NCI-H2107 treated with DMSO at 0.1 percent for 48 hours (cell line): ENCODE results near the gene ADIG.

ENCODE experiments used
- DNase-seq: peaks from one replicate; lab custom pipeline; 2025; ENCODE audit not compliant: unreplicated experiment; lab: John Stamatoyannopoulos, UW

ADIG gene

DNA sequence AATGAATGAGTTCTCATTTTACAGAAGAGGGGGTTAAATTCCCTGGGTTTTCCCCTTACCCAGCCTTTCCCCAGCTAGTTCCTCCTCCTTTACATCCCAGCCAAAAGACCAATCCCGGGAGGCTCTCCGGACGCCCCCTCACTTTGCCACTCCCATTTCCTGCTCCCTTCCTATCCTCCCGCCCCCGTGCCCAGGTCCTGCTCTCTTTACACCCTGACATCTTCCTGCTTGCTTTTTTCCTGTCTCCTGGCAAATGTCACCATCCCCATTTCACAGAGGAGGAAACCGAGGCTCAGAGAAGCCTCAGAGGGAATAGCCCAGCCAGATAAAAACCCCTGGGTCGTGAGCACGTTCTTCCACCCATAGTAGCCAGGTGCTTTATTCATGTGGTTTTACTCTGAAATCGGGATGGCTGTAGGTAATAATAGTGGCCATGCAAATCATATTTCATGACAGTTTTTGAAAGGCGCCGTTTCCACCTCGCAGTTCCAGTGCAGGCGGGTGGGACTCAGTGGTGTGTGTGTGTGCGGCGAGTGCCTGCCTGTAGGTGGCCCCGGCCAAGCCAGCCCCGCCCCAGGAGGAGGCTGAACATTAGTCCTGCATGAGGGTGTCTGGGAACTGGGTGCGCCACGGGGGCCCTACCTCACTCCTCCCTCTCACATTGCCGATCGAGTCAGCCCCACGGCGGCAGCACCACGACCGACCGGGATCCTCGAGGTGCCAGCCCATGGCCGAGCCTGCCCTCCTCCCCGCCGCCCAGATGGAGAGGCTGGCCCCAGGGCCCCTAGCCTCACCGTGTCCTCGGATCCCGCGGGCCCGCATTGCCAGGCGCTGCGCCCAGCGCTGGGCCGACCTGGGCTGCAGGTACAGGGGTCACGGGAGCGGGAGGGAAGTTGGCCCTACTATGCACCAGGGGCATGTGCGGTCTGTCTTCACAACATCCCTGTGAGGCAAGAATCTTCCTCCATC is 20.5 kb downstream of the ADIG start, which contains the start of gene ARHGAP40:
Gene ARHGAP40 (plus strand): TSS at position 594 of the 969 bp plus-strand sequence.
- DNase-seq, result no peak

GRCh38 chr20:38602185-38602581 is 21.2 kb downstream of the ADIG start:
- DNase-seq, result no peak

- DNase-seq, result no peak
Observed at GRCh38 chr20:38603286-38603685, 22.3 kb downstream of the ADIG start.

GRCh38 chr20:38604873-38605303 is 23.9 kb downstream of the ADIG start:
- no peak for DNase-seq

DNA sequence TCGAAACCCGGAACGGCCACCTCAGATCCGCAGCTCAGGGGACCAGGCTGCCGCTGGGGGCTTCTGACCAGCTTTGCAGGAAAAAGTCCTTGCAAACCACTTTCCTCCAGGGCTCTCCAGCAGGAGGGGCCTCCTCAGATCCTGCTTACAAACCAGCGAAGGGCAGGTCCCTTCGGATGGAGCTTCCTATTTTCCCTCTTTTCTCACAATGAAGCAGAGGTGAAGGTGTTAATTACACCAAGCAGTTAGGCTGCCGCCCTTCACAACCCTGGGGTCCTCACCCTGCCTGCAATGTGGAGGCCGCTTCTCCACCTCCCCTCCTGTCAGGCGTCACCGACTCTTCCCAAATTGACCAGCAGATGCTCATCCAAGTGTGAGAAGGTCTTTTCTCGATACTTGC is 26.4 kb downstream of the ADIG start:
- no peak for DNase-seq

DNA sequence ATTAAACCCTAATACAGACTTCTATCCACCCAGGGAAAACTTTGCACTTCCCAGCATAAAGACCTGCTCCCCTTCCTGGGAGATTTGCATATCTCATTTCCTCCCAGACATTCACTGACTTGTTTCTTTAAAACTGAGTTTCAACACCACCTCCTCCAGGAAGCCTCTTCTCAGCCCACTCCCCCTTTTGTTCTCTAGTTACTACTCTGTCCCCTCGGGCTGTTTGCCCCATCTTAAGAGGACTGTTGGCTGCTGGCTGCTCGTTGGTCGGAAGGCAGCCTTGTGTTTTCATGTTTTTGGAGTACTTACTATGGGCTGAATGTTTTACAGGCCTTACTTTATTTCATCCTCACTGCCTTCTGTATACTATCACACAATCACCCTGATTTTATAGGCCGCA is 27.2 kb downstream of the ADIG start:
- no peak for DNase-seq

DNA sequence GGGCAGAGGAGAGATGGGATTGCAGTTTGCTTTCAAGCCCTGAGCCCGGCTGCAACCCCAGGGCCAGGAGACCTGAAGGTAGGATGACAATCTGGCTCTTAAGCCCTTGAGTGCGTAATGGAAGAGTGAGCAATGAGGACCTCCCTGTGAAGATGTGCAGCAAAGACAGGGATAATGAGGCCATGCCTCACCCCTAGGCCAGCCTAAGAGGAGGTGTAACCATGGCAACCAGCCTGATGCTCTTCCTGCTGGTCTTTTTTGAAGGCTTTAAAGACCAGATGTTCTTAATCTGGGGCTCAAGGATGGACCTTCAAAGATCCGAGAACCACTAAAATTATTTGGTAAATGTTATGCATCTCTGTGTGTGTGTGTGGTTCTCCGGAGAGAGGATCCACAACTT is 28.8 kb downstream of the ADIG start:
- DNase-seq, result no peak

DNA sequence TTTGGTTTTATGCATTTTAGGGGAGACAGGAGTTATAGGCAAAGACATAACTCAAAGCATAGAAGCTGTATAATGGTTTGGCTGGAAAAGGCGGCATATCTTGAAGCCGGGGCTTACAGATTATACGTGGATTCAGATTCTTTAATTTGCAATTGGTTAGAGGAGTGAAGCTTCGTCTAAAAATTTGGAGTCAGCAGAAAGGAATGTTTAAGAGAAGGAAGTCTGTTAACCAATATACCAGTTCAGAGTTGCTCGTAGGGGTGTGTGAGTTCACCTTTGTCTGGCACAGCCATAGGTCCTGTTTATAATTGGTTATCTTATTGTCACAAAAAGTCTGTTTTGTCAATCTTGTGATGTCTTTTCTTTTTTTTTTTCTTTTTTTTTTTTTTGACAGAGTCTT is 29.5 kb downstream of the ADIG start:
- DNase-seq, result no peak

DNA sequence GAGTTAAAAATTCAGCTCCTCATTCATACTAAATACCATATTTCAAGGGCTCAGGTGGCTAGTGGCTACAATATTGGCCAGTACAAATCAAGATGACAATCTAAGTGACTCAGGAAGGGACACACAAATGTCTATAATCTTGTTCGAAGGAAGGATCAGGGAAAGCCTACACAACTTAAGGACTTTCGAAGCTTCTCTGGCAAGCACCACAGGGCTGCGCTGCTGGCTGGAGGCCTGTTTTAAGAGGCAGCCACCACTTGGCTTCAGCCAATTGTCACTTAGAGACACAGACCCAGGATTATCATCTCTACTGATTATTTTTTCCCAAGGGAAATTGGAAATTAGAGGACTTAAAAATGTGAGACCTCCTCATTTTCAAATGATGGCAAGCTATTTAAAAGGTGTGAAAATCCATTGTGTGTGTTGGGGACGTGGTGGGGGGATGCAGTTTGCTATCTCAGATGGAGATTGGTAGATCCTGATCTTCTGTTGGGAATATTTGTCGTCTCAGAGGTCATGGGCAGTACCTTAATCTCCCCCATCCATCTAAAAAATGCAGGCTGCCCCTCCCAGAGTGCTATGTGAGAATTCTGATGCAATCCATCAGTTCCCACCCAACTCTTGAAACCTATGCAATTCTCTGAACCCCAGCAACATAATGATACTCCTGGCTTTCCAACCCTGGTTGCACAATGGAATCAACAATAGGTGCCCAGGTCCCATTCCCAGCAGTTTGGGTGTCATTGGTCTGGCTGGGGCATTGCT is 31.9 kb downstream of the ADIG start:
- DNase-seq, result no peak

GRCh38 chr20:38615283-38615682 is 34.3 kb downstream of the ADIG start:
- no peak for DNase-seq

DNA sequence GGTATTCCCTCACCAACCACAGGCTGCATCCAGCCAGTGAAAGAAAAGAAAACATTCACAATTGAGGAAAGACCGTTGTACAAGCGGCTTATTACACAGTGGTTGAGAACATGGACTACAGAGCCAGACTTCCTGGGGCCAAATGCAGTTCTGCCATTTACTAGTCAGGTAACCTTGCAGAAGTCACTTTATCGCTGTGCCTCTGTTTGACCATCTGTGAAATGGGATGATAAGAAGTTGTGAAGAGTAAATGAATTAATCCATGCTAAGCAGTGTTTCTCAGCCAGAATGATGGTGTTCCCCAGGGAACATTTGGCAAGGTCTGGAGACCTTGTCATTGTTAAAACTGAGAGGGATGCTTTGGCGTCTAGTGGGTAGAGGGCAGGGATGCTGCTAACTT is 35.5 kb downstream of the ADIG start:
- no peak for DNase-seq

- no peak for DNase-seq
Observed at GRCh38 chr20:38617011-38617829, 36.2 kb downstream of the ADIG start.

DNA sequence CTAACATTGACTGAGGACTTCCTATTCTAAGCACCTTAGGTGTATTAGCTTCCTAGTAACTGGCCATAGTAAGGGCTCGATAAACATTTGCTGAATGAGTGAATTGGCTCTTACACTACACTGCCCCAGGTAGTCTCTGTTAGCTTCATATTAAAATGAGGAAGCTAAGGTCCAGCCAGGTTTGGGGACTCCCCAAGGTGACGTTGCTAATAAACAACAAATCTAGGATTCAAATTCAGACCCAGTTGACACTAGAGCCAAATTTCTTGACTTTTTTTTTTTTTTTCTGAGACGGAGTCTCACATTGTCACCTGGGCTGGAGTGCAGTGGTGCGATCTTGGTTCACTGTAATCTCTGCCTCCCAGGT is 36.8 kb downstream of the ADIG start:
- DNase-seq, result no peak

DNA sequence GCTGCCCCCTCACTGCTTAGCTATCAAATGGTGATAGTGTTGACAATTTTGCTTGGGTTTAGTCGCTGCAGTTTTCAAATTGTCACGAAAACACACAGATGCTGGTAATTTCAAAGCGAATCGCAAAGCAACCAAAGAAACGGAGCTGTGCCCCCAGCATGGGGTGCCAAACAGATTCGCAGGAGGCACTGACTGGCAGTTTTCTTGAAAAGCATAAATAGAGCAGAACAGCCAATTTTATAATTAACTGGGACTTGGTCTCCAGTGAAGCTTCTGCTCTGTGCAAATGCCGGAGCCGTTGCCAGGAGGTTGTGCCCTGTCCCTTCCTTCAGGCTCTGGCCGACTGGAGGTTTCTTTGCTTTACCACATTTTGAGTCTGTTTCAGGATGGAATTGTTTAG is 39.4 kb downstream of the ADIG start:
- no peak for DNase-seq

DNA sequence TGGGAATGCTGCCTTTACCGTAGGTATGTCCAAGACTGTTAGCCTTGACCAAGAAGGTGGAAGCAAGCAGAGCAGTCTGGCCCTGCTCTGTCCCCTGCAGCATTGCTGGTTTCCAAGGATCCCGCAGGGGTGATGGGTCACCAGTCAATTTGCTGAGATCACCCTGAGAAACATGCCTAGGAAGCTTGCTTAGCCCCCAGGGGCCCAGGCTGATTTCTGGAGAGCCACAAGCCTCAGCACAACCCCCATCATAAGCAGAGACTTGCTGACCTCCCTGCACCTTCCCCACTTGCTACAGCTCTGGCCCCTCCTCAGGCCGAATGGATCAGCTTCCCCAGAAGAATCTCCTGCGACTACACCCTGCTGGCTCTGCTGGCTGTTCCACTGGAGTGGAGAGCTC is 42.1 kb downstream of the ADIG start:
- no peak for DNase-seq

DNA sequence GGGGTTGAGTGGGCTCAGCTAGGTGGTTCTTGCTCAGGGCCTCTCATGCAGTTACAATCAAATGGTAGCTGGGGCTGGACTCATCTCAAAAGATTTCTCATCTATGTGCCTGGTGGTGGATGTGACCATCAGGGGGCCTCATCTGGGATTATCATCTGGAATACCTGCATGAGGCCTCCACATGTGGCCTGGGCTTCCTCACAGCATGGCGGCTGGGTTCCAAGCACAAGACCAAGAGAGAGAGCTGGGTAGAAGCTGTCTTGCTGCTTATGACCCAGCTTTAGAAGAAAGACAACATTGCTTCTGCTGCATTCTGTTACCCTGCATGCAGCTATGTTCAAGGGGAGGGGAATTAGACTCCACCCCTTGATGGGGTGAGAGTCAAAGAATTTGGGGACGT is 43.1 kb downstream of the ADIG start:
- DNase-seq, result no peak

DNA sequence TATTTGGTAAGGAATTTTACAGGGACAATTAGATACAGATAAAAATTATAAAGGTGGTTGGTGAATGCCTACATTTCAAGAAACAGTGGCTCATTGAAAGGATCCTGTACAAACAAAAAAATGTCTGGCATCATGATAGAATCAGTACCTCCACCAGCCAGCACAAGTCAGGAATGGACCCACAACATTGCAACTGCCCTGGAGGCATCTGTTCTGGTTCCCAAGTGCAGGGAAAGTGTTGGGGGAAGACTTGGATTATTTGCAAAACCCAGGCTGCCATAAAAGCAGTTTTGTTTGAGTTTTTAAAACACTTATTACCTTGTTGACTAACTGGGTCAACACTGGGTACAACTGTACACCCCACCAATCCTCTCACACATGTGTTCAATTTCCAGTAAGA is 44.9 kb downstream of the ADIG start:
- DNase-seq, result no peak

DNA sequence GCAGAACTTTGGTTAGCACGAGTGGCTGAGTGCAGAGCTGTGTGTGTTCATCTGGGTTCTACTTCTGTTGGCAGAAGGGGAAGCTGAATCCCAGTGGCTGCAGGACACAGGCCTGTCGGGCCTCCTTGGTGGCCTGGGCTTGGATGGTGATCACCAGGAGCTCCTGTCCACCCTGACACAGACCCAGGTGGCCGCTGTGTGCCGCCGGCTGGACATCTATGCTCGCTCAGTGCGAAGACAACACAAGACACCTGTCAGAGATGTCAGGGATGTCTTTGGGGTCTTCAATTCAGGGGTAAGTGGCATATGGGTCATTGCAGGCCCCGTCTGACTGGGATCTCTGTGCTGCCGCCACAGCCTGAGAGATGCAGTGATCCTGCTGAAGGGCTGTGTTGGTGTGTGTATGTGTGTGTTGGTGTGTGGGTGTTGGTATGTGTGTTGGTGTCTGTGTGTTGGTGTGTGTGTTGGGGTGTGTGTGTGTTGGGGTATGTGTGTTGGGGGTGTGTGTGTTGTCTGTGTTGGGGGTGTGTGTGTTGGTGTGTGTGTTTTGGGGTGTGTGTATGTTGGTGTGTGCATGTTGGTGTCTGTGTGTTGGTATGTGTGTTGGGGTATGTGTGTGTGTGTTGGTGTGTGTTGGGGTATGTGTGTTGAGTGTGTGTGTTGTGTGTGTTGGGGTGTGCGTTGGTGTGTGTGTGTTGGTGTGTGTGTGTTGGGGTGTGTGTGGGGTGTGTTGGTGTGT is 46.1 kb downstream of the ADIG start:
- no peak for DNase-seq

- no peak for DNase-seq
Observed at GRCh38 chr20:38628580-38629470, 47.8 kb downstream of the ADIG start.

- DNase-seq, result no peak
Observed at GRCh38 chr20:38629979-38630378, 49.0 kb downstream of the ADIG start.
